HG02840 (cell line): ENCODE data around the gene PCDHGB2.
"Not testable (repeated sequence)": the region's sequence is repeated elsewhere in the genome, so short reads cannot be mapped to it uniquely, and the experiment has no call there.

Source experiments
- ATAC-seq: cut with Tn5 transposase; IDR thresholded peaks from one replicate; pipeline ENCODE4 v1.9.1; 2021; ENCODE audit warnings: mild to moderate bottlenecking, moderate library complexity, moderate number of reproducible peaks; ENCODE audit not compliant: unreplicated experiment, low FRiP score

The PCDHGB2 gene

GRCh38 chr5:141349917-141350619, 9.7 kb upstream of the PCDHGB2 start, which contains the start of gene PCDHGB1:
PCDHGB1 (plus strand) TSS chr5:141350099; CDS start chr5:141350261, 162 bp downstream.
- ATAC-seq = no peak

GRCh38 chr5:141351591-141351990, 8.2 kb upstream of the PCDHGB2 start:
- no peak for ATAC-seq

DNA sequence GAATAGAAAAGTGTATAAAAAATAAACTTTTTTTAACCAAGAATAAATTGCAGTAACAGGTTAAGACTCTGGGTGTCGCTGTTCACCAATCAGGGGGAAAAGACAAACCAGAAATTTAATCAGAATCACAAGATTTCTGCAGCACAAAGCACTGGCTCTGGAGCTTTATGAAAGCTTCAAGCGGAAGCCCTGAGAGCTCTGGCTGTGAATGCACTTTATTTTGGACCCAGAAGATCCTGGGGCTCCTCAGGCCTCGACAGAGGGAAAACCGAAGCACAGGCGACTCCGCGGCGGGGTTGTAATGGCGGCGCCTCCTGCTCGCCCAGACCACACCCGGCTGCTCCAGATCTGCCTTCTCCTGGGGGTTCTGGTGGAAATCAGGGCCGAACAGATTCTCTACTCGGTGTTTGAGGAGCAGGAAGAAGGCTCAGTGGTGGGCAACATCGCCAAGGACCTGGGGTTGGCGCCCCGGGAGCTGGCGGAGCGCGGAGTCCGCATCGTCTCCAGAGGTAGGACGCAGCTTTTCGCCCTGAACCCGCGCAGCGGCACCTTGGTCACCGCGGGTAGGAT, 4.8 kb upstream of the PCDHGB2 start, which contains the start of gene PCDHGA4:
Gene PCDHGA4 (plus strand): TSS at position 122 of the 570 bp plus-strand sequence. CDS start 87 bp downstream, at position 209.
- no peak for ATAC-seq

GRCh38 chr5:141355641-141356040, 4.2 kb upstream of the PCDHGB2 start:
- no peak for ATAC-seq

- ATAC-seq = no peak
Measured at GRCh38 chr5:141356133-141356532, 3.7 kb upstream of the PCDHGB2 start.

DNA sequence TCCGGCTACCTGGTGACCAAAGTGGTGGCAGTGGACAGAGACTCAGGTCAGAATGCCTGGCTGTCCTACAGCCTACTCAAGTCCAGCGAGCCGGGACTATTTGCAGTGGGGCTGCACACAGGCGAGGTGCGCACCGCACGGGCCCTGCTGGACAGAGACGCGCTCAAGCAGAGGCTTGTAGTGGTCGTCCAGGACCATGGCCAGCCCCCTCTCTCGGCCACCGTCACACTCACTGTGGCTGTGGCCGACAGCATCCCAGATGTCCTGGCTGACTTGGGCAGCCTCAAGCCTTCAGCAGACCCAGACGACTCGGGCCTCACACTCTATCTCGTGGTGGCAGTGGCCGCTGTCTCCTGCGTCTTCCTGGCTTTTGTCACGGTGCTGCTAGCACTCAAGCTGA, 2.8 kb upstream of the PCDHGB2 start:
- ATAC-seq = no peak

DNA sequence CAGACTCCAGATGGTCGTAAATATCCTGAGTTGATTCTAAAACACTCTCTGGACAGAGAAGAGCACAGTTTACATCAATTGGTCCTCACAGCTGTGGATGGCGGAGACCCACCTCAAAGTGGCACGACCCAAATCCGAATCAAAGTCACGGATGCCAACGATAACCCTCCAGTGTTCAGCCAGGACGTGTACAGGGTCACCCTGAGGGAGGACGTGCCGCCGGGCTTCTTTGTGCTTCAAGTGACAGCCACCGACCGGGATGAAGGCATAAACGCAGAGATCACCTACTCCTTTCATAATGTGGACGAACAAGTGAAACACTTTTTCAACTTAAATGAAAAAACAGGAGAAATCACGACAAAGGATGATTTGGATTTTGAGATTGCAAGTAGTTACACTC, 891 bp downstream of the PCDHGB2 start:
- ATAC-seq = no peak

GRCh38 chr5:141362719-141363118, 2.9 kb downstream of the PCDHGB2 start:
- no peak for ATAC-seq

DNA sequence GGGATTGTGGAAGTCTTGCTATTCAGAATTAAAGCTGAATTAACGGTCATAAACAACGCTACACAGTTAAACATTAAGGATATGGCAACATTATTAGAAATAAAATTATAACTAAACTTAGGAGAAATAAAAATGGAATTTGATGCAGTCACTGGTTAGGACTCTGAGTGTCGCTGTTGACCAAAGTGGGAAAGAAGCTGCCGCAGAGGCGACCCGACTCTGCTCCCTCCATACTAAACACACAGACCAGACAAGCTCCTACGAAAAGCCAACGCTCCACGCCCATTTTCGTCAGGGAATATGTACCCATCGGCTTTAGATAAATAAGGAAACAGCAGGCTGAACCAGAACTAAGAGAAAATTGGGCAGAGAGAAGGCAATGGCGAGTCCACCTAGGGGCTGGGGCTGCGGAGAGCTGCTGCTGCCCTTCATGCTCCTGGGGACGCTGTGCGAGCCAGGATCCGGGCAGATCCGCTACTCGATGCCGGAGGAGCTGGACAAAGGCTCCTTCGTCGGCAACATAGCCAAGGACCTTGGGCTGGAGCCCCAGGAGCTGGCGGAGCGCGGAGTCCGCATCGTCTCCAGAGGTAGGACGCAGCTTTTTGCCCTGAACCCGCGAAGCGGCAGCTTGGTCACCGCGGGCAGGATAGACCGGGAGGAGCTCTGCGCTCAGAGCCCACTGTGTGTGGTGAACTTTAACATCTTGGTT, 4.3 kb downstream of the PCDHGB2 start, which contains the start of gene PCDHGA5:
Gene PCDHGA5 (plus strand): TSS at position 211 of the 709 bp plus-strand sequence. CDS start 169 bp downstream, at position 380.
- ATAC-seq = no peak

- no peak for ATAC-seq
Measured at GRCh38 chr5:141366016-141366896, 6.5 kb downstream of the PCDHGB2 start.

DNA sequence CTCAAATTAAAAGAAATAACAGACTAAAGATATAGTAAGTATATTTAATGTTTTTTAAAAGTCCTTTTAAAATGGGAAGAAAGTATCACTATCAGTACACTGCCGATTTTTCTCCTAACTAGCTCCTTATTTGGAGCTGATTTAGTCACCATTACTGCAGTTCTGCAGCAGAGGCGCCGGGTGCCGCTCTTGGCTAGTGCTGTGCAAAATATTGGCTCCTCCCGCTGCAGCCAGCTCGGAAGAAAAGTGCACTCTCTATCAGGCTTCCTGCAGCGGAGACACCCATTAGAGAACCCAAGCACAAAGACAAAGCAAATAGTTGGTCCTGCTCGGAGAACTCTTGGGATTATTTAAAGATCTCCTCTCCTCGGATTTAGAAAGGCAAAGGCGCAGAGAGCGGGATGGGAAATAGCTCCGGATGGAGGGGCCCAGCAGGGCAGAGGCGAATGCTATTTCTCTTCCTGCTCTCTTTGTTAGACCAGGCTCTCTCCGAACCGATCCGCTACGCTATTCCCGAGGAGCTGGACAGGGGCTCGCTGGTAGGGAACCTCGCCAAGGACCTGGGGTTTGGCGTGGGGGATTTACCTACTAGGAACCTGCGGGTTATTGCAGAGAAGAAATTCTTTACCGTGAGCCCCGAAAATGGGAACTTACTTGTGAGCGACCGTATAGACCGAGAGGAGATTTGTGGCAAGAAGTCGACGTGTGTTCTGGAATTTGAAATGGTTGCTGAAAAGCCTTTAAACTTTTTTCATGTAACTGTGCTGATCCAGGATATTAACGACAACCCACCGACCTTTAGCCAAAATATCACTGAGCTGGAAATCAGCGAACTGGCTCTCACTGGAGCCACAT, 10.4 kb downstream of the PCDHGB2 start, which contains the start of gene PCDHGB3:
Gene PCDHGB3 (plus strand): TSS at position 249 of the 855 bp plus-strand sequence. CDS start 153 bp downstream, at position 402.
- ATAC-seq = no peak

GRCh38 chr5:141371572-141372475, 12.0 kb downstream of the PCDHGB2 start:
- ATAC-seq = no peak

GRCh38 chr5:141373673-141374317, 14.0 kb downstream of the PCDHGB2 start, which contains the start of gene PCDHGA6:
PCDHGA6 (plus strand) TSS chr5:141373891; CDS start chr5:141374084, 193 bp downstream.
- ATAC-seq = no peak

- no peak for ATAC-seq
Measured at GRCh38 chr5:141374627-141375026, 14.8 kb downstream of the PCDHGB2 start.

DNA sequence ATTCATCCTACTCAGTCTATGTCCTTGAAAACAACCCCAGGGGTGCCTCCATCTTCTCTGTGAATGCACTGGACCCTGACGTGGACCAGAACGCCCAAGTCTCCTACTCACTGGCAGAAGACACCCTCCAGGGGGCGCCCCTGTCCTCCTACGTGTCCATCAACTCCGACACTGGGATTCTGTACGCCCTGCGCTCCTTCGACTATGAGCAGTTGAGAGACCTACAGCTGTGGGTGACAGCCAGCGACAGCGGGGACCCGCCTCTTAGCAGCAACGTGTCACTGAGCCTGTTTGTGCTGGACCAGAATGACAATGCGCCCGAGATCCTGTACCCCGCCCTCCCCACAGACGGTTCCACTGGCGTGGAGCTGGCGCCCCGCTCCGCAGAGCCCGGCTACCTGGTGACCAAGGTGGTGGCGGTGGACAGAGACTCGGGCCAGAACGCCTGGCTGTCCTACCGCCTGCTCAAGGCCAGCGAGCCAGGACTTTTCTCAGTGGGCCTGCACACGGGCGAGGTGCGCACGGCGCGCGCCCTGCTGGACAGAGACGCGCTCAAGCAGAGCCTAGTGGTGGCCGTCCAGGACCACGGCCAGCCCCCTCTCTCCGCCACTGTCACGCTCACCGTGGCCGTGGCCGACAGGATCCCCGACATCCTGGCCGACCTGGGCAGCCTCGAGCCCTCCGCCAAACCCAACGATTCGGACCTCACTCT, 15.8 kb downstream of the PCDHGB2 start:
- not testable (repeated sequence) for ATAC-seq

DNA sequence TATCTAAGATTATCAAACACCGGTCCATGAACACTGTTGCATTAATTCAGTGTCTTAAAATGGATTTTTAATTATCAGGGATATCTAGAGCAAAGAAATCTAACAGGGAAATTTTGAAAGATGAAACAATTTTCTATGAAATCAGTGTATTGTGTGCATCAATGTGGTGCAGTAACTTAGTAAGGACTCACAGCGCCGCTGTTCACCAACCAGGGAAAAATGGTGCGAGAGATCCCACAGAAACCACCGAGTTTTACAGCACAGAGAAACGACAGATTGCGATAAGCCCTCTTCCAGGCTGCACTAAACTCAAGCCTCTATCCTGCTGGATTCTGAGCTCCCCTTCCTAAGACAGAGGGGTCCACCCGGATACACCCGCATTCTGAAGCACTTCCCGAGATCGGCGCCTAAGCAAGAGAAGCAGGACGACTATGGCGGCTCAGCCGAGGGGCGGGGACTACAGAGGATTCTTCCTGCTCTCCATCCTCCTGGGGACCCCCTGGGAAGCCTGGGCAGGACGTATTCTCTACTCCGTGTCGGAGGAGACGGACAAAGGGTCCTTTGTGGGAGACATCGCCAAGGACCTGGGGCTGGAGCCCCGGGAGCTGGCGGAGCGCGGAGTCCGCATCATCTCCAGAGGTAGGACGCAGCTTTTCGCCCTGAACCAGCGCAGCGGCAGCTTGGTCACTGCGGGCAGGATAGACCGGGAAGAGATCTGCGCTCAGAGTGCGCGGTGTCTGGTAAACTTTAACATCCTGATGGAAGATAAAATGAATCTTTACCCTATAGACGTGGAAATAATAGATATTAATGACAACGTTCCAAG, 22.9 kb downstream of the PCDHGB2 start, which contains the start of gene PCDHGA7:
Gene PCDHGA7 (plus strand): TSS at position 274 of the 826 bp plus-strand sequence. CDS start 158 bp downstream, at position 432.
- ATAC-seq = no peak
